Stimulated activated CD4-positive, alpha-beta T cell treated with anti-CD3 and anti-CD28 coated beads, Interleukin-15, amount 100 ng/mL, for 48 hours (primary cell): ENCODE results near the gene TECPR2.
"Not testable (repeated sequence)": the region's sequence is repeated elsewhere in the genome, so short reads cannot be mapped to it uniquely, and the experiment has no call there.

Source experiments
- DNase-seq, 2 donors: peaks; one replicate each; pipeline ENCODE4 v3.0.0-alpha.2; 2020; ENCODE audit warnings: low read depth in 2 of 2

TECPR2 gene

DNA sequence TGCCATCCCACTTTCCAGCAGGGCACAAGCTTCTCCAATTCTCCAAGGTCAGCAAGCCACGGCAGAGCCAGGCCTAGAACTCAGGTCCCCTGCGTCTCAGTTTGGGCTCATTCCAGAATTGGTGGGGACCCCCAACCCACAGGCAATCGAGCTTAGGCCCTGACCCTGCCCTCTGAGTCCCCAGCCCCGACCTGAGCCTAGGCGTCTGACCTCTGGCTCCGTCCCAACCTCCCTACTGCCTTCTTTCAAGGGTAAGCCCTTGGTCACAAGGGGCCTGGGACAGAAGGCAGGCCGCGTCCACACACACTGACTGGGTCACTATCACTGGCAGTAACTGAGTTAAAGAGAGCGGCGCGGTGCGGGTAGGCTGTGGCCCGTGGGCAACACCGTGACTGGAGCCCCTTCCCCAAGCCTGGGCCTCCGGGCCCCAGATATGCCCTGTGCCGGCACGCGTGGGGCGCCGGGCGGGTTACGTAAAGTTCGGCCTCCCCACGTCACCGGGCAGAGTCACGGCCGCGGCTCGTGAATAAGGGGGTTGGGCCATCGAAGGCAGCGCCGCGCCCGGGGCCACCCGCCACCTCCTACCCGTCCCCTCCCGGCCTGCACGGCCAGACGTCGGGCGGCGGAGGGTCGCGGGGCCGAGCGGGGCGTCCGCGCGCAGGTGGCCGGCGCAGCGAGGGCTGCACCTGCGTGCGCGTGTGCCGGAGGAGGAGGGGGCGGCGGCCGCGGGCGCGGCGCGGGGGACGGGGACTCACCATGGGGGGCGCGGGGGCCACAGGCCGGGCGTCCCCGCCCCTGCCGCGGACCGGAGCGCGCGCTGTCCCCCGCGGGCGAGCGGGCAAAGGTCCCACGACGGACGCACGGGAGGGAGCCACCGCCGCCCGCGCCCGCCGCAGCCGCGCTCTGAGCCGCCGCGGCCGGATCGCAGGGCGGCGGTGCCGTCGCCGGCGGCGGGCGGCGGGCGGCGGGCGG is 146.3 kb downstream of the TECPR2 start:
- no peak for DNase-seq

DNA sequence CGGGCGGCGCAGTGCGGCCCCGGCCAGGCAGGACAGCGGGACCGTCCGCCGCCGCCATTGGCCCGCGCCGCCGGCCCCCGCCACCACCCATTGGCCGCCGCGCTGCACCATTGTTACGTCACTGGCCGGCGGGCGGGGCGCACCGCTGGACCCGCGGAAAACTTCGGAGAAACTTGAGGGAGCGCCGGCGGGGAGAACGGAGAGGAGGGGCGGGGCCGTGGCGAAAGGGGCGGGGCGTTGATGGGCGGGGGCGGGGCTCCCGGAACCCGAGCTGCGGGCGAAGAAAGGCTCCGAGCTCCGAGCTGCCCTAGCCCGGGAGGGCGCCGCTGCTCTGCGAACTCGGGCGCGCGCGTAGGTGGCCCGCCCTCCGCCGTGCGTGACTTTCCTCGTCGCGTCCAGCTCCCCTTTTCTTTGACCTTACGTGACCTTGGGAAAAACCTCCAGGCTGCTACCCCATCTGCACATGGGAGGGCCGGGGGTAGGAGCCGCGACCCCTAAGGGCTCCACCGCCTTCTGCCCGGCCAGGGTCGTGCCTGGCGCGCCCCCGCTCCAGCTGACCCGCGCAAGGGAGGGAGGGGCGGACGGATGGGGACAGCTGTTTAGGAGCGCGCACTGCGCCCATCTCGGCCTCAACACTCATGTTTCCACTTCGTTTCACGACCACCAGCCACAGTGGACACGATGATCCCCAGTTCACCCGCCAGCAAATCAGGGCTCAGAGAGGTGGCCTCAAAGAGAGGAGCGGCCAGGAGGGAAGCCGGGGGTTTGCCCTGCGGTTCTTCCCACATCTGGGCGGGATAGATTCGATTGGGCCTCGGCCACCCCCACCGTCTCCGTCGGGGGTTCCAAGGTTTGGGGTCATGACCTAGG is 147.2 kb downstream of the TECPR2 start, which contains the start of gene ANKRD9:
TSS of gene ANKRD9 (minus strand) at position 31 of the 870 bp plus-strand sequence. CDS start 1,887 bp downstream, outside the sequence.
- peak; percentile 82 to 90 for DNase-seq

DNA sequence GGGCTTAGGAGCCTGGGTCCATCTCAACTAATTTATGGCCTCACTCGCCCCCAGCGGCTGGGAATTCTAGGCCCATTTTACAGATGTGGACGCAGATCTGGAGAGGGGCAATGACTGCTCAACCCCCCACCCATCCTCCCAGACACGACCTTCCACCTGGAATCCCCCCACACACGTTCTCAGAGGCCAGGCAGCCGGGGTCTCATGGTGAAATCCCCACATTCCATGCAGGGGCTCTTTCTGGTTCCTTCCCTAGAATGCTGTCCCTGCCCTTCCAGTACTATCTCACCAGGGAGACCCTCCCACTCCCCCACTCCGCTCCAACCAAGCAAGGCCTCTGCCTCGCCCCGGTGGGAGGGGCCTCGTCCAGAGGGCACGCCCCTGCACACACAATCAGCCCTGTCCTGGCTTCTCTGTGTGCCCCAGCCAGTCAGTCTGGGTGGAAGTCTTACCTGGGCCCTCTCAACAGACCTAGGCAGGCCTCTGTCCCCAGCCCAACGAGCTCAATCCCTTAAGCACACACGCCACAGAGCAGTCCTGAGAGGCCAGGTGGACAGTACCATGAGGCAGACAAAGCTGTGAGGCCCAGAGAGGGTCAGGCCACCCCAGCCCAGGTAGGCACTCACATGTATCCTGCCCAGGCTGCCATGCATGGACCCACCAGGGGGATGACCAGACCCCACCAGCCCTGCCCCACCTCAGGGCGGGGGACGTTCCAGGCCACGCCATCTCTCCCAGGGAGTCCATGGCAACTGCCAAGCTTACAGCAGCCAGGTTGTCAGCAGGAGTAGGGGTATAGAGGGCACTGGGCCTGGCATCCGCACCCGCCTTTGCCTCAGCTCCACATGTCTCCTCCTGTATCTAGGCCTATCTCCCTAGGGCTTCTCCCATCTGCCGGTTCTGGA is 148.1 kb downstream of the TECPR2 start:
- DNase-seq: no peak

DNA sequence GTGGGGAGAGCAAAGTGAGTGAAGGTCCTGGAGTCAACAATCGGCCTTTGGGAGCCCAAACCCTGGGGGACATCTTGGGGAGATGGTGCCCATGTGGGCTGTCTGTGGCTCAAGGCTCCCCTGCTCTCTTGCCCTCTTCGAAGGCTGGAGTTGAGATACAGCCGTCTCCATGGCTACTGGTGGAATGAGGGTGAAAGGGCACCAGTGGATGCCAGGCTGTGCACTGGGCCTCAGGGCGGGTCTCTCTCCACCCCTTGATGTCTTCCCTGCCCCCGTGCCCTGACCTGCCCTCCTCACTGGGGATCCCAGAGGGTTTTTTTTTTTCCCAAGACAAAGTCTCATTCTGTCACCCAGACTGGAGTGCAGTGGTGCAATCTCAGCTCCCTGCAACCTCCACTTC is 148.8 kb downstream of the TECPR2 start:
- no peak for DNase-seq

DNA sequence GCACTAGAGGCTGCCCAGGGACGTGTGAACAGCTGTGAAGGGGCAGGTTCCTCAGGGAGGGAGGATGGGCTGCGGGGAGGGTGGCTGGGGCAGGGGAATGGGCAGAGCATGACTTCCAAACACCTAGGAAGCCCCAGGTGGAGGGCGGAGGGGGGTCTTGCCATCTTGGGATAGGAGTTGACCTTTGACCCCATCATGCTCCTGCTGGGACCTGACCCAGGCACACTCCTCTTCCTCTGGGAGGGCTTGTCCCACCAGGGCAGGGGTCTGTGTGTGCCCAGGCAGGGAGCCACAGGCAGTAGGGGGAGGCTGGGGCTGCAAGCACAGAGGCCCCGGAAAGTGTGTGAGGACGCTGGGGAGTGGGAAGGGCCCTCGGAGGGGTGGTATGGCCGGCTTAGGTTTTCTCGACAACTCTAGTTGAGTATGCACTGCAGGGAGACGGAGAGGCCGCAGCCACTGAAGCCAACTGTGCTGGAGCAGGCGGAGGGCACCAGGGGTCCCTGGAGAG is 150.1 kb downstream of the TECPR2 start:
- no peak for DNase-seq

DNA sequence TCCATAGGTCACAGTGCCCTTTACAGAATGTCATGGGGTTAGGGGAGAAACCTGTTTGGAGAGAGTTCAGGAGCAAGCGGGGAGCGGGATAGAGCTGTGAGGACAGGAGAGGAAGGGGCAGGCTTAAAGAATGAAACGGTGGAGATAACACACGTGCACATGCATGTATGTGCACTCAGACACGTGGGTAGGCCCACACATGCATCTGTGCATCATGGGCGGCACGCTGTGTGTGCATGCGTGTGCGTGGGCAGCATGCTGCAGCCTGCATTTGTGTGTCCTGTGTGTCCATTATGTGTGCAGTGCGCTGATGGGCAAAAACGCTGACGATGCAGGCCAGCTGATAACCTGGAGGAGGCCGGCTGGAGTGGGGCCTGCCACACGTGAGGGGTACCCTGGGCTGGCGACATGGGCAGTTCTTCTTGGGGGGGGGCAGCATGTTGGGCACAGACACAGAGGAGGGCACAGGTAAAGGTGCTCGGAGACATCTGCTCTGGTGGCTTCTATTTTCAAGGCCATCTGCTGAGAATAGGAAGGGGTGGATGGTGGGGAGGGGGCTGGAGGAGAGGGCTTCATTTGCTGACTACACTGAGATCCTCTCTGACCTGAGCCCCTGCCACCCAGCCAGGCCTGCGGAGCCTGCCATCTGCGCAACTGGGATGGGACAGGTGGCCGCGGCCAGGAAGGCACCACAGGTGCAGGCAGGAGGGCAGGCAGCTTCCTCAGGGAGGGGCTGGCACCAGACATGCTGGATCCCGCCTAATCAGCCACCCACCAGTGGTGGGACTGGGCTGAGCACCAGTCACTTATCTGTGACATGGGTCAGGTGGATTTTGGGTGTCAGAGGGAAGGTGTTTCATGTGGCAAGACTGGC is 151.4 kb downstream of the TECPR2 start:
- DNase-seq: no peak

DNA sequence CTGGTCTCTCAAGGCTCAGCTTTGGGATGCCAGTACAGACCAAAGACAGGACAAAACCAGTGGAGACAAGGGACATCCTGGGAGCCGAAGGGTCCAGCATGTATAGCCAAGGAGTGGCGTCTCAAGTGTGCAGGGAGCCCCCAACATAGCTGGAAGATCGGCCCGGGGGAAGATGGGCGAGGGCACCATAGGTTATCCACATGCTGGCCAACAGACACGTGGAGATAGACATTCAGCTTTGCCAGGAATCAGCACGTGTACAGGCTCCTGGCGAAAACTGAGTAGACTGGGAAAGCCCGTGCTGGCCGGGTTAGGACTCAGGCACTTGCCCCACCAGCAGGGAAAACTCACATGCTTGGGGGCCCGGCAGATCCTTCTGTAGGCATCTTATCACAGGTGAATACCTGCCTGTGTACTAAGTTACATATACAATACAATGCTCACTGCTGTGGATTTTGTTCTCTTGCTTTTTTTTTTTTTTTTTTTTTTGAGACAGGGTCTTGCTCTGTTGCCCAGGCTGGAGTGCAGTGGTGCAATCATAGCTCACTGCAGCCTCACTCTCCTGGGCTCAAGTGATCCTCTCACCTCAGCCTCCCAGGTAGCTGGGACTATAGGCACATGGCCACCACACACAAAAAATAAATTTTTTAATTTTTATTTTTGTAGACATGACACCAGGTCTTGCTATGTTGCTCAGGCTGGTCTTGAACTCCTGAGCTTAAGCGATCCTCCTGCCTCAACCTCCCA is 152.4 kb downstream of the TECPR2 start:
- no peak for DNase-seq

DNA sequence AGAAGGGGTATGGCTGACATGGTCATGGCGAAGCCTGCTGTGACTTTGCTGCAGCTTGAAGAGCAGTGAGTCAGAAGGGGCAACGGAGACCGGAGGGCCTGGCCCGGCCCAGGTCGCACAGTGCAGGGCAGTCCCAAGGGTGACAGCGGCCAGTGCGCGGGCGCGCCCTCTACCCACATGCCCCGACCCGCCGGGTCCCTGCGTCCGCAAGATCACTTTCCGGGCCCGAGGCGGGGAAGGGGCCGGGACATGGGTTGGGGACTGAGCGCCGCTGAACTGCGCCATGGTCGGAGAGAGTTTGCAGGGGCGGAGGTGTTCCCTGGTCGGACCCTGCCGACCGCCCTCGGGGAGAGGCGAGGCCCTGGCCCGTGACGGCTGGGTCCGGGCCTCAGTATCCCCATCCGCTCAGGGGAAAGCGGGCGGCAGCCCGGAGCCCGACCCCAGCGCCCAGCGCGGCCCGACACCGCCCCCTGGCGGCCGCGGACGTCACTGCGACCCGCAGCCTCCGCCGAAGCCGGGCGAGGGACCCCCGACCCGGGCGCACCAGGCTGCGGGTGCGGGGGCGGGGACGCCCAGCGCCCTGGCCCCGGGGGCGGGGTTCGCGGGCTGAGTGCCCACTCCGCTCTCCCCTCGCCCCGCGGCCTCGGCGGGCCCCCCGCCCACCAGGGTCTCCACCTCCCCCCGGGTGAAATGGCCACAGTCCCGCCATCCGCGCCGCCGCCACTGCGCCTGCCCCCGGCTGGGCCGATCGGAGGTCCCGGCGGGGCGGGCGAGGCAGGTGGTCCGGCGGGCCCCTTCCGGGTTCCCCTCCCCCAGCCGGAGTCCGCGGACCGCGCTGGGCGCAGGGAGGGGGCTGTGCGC is 154.0 kb downstream of the TECPR2 start:
- peak in 1 of 2 donors; percentile 52 for DNase-seq

DNA sequence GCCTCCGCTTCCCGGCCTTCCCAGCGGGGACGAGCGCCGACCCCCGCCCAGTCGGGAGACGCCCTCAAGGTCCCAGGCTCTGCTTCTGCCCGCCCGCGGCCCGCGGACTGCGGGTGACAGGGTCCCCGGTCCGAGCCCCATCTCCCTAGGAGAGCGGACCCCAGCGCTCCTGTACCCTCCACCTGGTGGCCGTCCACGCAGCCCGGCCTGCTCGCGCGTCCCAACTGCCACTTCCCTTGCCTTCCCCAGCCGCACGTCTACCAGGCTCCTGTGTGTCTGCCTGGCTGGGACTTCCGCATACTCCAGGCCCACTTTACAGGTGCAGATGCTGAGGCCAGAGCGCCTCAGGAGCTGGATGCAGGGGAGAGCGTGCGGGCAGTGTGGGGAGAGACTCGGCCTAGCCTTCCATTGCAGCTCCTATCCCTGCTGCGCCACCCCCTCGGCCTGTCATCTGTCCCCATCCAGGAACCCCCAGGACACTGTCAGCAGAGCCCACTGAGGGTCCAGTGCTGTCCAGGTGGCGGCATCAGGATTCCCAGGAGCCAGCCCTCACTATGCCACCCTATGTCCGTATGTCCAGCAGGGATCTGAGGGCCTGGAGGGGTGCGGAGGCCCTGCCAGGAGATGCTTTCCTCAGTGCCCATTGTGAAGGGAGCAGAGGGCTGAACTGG is 154.8 kb downstream of the TECPR2 start:
- DNase-seq: no peak

DNA sequence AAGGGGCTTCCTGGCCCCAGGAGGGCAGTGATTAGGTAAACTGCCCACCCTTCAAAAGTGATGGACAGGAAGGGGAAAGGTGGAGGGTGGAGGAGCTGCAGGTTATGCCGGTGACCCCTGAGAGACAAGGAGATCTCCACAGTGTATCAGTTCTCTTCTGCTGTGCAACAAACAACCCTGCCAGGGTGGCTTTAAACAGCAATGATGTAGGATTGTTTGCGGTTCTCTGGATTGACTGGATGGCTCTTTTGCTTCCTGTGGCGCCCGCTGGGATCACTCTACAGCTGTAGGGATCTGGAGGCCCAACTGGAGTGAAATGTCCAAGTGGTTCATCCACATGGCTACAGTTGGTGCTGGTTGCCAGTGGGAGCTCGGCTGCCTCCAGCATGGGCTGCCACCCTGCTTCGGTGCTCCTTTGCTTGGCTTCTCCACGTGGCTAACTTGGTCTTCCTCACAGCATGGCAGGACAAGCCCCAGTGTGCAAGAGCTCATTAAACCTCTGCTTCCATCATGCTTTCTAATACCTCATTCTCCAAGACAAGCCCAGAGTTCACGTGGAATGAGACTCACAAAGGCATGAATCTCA is 155.4 kb downstream of the TECPR2 start:
- no peak for DNase-seq

DNA sequence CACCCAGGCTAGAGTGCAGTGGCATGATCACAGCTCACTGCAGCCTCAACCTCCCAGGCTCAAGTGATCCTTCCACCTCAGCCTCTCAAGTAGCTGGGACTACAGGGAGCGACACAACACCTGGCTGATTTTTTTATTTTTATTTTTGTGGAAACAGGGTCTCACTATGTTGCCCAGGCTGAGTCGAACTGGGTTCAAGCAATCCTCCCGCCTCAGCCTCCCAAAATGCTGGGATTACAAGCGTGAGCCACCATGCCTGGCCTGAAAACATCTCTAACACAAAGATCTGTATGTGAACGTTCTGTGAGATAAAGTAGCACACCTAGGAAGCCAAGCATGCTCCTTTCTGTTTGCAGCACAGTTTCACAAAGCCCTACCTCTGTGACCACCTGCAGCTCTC is 157.0 kb downstream of the TECPR2 start:
- DNase-seq: not testable (repeated sequence)

DNA sequence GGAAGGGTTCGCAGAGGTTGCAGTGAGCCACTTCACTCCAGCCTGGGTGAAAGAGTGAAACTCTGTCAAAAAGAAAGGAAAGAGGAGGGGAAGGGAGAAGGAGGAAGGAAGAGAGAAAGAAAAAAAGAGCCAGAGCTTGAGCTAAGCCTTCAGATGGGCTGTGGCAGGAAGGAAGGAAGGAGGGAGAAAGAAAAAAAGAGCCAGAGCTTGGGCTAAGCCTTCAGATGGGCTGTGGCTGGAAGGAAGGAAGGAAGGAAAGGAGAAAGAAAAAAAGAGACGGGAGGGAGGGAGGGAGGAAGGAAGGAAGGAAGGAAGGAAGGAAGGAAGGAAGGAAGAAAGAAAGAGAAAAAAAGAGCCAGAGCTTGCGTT is 160.4 kb downstream of the TECPR2 start:
- no peak for DNase-seq

DNA sequence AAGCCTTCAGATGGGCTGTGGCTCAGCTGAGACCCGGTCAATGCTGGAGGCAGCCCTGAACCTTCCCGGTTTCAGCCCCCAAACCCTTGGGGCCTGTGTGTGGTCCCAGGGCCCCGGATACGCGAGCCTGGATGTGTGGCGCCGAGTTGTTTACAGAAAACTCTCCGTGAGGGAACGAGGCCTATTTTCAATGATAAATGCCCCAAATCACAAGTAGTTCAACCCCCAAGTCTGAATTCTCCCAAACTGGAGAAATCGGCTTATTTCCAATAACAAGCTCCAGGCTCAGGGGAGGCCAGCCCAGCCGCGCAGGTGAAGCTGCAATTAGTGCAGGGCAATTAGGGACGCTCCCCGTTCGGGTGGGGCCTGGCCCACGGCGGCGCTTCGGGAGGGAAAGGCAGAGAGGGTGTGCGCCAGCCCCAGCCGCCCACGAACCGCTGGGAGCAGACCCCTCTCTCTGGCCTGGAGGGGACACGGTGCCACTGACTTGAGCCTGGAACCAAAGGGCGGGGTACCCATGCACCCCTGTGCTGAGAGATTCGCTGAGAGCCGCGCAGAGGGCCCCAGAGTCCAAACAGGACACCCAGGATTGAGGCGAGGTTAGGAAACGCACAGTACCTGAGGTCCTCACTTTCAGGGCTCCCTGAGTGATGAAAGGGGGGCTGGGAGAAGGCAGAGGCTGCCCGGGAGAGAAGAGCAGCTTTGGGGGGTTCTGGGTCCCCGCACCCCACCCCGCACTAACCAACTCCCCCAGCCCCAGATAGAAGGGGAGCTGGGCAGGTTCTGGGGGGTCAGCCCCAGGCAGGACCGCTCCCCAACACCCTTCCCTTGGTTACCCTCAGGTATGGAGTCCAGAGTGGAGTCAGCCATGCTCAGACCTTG is 161.1 kb downstream of the TECPR2 start:
- DNase-seq: no peak

DNA sequence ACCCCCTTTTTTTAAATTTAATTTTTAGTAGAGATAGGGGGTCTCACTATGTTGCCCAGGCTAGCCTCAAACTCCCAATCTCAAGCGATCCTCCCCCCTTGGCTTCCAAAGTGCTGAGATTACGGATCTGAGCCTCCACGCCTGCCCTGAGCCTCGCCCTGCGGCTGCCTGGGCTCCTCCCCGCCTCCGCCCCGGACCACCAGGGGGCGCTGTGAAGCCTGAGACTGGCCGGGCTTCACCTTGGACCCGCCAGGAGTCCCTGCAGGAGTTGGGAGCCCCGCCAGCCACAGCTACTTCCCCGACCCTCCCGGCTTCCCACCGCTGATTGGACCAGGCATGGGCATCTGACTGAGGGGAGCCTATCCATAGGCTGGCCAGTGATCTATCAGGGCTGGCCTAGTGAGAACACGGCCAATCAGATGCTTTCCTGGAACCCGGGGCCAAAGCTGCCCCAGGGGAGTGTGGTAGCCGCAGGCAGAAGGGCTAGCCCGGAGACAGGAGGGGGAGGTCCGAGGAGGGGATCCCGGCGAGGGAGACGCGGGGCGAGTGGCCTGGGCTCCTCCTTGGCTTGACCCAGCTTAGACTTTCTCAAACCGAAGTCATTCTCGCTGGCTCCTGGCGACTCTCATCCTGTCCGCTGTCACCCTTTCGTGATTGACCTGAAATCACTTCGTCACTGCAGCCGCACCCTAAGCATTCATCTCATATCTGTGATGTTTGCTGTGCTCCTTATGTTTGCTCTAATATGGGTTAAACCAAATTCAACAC is 161.9 kb downstream of the TECPR2 start:
- peak; percentile 95 for DNase-seq

DNA sequence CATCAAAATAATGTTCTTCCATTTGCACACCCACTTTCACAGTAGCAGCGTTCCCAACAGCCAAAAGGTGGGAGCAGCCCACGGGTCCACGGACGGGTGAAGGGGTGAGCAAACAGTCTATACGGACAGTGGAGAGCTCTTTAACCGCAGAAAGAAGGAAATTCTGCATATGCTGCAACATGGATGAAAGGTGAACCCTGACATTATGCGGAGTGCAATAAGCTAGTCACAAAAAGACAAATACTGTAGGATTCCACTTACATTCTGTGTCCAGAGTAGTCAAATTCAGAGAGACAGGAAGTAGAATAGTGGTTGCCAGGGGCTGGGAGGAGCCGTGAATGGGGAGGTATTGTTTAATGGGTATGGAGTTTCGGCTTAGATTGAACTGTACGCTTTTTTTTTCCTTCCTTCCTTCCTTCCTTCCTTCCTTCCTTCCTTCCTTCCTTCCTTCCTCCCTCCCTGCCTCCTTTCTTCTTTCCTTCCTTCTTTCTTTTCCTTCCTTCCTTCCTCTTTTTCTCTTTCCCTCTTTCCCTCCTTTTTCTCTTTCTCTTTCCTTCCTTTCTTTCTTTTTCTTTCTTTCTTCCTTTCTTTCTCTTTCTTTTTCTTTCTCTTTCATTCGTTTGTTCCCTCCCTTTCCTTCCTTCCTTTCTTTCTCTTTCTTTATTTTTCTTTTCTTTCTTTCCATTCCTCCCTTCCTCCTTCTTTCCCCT is 162.6 kb downstream of the TECPR2 start:
- no peak for DNase-seq
